ENCODE measurements around the gene RUNX1.

RUNX1 gene

DNA sequence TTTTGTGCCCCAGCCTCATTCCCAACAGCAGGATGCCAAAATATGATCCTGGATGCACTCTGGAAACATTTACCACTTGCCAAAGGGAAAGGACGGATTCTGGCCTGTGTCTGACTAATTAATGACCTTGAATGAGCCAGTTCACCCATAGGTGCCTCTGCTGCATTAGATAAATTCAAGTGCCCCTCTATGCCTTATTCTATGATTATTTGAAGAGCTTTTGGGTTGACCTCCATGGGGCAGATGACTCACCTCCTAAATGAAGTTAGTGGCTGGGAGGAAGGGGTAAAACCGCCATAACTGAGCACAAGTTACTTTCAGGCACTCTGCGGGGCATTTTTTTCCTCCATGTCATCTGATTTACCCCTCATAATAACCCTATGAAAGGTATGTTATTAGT lies 282.2 kb downstream of the RUNX1 start:
- DNase-seq (ENCODE audit: low spot score): no peak
- TF ChIP-seq, protein P1, sequence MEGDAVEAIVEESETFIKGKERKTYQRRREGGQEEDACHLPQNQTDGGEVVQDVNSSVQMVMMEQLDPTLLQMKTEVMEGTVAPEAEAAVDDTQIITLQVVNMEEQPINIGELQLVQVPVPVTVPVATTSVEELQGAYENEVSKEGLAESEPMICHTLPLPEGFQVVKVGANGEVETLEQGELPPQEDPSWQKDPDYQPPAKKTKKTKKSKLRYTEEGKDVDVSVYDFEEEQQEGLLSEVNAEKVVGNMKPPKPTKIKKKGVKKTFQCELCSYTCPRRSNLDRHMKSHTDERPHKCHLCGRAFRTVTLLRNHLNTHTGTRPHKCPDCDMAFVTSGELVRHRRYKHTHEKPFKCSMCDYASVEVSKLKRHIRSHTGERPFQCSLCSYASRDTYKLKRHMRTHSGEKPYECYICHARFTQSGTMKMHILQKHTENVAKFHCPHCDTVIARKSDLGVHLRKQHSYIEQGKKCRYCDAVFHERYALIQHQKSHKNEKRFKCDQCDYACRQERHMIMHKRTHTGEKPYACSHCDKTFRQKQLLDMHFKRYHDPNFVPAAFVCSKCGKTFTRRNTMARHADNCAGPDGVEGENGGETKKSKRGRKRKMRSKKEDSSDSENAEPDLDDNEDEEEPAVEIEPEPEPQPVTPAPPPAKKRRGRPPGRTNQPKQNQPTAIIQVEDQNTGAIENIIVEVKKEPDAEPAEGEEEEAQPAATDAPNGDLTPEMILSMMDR (IDR thresholded peaks at IDR 0.05): no peak
- no peak overlapping the region for H3K4me3 ChIP-seq
- H3K27ac ChIP-seq: no peak overlapping the region

- no peak for DNase-seq (ENCODE audit: low spot score)
- no peak overlapping the region for H3K27ac ChIP-seq
- no peak overlapping the region for H3K4me3 ChIP-seq
- TF ChIP-seq, protein P1 (IDR thresholded peaks at IDR 0.05): no peak
These were observed 283.5 kb downstream of the RUNX1 start for GRCh38 chr21:34765619-34766018.

DNA sequence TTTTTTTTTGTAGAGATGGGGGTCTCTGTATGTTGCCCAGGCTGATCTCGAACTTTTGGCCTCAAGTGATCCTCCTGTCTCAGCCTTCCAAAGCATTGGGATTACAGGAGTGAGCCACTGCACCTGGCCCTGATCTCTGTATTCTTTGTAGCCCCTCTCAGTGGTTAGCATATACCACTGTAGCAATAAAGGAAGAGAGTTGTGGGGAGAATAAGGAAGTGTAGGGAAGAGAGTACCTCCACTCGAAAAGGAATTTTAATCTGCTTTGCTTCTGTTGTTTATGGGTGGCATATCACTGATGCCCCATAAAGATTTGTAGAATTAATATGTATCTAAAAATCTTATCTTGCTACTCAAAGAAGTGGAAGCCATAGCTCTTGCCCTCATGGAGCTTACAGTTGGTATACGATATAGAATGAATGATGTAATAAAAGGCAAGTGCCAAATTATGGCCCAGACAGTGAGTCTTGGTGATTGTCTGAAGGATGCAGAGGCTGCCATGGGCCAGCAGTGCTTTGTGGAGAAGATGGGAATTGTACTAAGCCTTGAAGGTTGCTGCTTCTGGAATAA lies 284.3 kb downstream of the RUNX1 start:
- no peak overlapping the region for H3K27ac ChIP-seq
- TF ChIP-seq, protein P1 (IDR thresholded peaks at IDR 0.05): no peak
- no peak overlapping the region for H3K4me3 ChIP-seq
- DNase-seq (ENCODE audit: low spot score): no peak

- no peak overlapping the region for H3K4me3 ChIP-seq
- H3K27ac ChIP-seq: no peak overlapping the region
- DNase-seq (ENCODE audit: low spot score): no peak
- TF ChIP-seq, protein P1 (IDR thresholded peaks at IDR 0.05): no peak
These were observed 286.3 kb downstream of the RUNX1 start for GRCh38 chr21:34762786-34763185.

GRCh38 chr21:34761758-34762330 lies 287.3 kb downstream of the RUNX1 start:
- Histone ChIP-seq H3K4me3 (no peak overlapping the region), H3K27ac (no peak overlapping the region)
- DNase-seq (ENCODE audit: low spot score): no peak
- TF ChIP-seq, protein P1 (IDR thresholded peaks at IDR 0.05): no peak

DNA sequence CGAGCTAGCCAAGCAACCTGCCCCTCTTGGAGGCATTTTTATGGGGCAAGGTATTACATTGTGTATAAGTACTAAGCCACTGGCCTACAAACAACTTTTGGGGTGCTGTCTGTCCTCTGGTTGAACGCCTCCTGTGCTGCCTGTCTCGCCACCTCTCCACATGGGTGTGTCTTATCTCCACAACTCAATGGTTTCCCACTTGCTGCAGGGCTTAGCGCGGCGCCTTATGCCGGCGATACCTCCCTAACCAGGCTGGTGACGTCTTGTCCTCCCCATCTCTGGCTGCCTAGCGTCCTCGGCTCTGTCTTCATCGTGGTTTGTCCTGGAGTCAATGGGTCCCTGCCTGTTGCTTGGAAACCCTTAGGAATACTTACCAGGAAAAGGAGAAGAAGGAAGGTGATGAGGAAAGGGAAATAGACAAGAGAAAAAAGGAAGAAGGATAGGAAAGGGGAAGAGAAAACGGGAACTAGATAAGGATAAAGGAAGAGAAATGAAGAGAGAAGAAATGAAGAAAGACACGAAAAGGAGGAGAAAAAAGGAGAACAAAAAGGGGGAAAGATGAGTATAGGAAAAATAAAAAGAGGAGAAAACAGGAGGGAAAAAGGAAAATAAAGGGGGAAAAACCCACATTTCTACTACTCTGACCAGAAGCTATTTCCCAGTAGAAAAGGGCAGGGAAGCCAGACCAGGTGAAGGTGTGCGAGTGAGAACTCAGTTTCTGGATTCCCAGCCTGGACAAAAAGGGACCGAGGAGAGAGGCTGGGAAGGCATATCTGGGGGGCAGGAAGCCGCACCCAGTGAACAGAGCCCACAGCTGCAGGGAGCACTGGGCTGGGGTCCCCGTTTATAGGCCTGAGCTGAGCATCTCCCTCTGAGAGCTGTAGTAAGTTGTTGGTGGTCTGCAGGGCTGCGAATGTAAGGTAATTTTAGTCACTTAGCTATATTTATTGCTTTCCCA lies 294.1 kb downstream of the RUNX1 start:
- no peak overlapping the region for H3K27ac ChIP-seq
- no peak overlapping the region for H3K4me3 ChIP-seq
- TF ChIP-seq, protein P1 (IDR thresholded peaks at IDR 0.05): no peak
- DNase-seq (ENCODE audit: low spot score): no peak
